ENCODE results near the gene ADAMTS18. TPM values are rescaled to one million over a fixed set of nuclear protein-coding genes. Genes with fewer than 3 reads are reported as not detected.

The ADAMTS18 gene
- total and polyA plus RNA-seq, 2 experiments from 2014 or later: 2.7 to 5.5 TPM

- Histone ChIP-seq H3K4me1 (ENCODE audit: insufficient read depth) (no peaks in the 10 kb centered on the region), H3K36me3 (replicated peaks; ENCODE audit: insufficient read depth, low read depth) (no peaks in the 10 kb centered on the region), H3K27ac (no peak overlapping the region), H2AFZ (no peak overlapping the region), H3K9me3 (ENCODE audit: low read depth) (no peaks in the 10 kb centered on the region), H3K4me2 (peak overlapping the region; percentile 29), H3K79me2 (no peaks in the 10 kb centered on the region), H3K9me2 (replicated peaks; ENCODE audit: insufficient read depth) (no peaks in the 10 kb centered on the region), H3K27me3 (peaks cover 70% of the 10 kb centered on the region), H4K20me1 (ENCODE audit: insufficient read depth, poor library complexity, severe bottlenecking) (no peaks in the 10 kb centered on the region), H3K4me3 (no peak overlapping the region)
- DNase-seq (ENCODE audit: low spot score): no peak
- TF ChIP-seq CTCF (IDR thresholded peaks at IDR 0.05; ENCODE audit: poor library complexity) (no peak), EZH2 (IDR thresholded peaks at IDR 0.05; ENCODE audit: borderline replicate concordance) (no peak), EZH2phosphoT487 (IDR thresholded peaks at IDR 0.05; ENCODE audit: low read depth, severe bottlenecking, unreplicated experiment) (no peak)
These were observed 2.6 kb downstream of the ADAMTS18 start for GRCh38 chr16:77432264-77432663.

GRCh38 chr16:77430787-77431585, 3.8 kb downstream of the ADAMTS18 start:
- H2AFZ ChIP-seq: no peak overlapping the region
- no peak overlapping the region for H3K27ac ChIP-seq
- 57% methylated on average over 17 of the region's 17 CpGs for WGBS (ENCODE audit: low lambda C conversion rate, missing lambda C conversion rate)
- H3K27me3 ChIP-seq: peaks cover 57% of the 10 kb centered on the region
- DNase-seq (ENCODE audit: low spot score): no peak
- TF ChIP-seq EZH2phosphoT487 (IDR thresholded peaks at IDR 0.05; ENCODE audit: low read depth, severe bottlenecking, unreplicated experiment): no peak
- no peak for TF ChIP-seq CTCF (IDR thresholded peaks at IDR 0.05; ENCODE audit: poor library complexity)
- TF ChIP-seq EZH2 (IDR thresholded peaks at IDR 0.05; ENCODE audit: borderline replicate concordance): no peak
- no peaks in the 10 kb centered on the region for H3K36me3 ChIP-seq (replicated peaks; ENCODE audit: insufficient read depth, low read depth)
- H3K4me3 ChIP-seq: no peak overlapping the region
- H3K9me3 ChIP-seq (ENCODE audit: low read depth): no peaks in the 10 kb centered on the region
- peak overlapping the region; percentile 29 for H3K4me2 ChIP-seq
- no peaks in the 10 kb centered on the region for H3K79me2 ChIP-seq
- no peaks in the 10 kb centered on the region for H3K9me2 ChIP-seq (replicated peaks; ENCODE audit: insufficient read depth)
- H3K4me1 ChIP-seq (ENCODE audit: insufficient read depth): no peaks in the 10 kb centered on the region
- no peaks in the 10 kb centered on the region for H4K20me1 ChIP-seq (ENCODE audit: insufficient read depth, poor library complexity, severe bottlenecking)

GRCh38 chr16:77430360-77430759, 4.5 kb downstream of the ADAMTS18 start:
- H3K4me1 ChIP-seq (ENCODE audit: insufficient read depth): no peaks in the 10 kb centered on the region
- no peaks in the 10 kb centered on the region for H3K9me3 ChIP-seq (ENCODE audit: low read depth)
- H2AFZ ChIP-seq: no peak overlapping the region
- H3K27me3 ChIP-seq: peaks cover 51% of the 10 kb centered on the region
- no peak overlapping the region for H3K4me2 ChIP-seq
- no peak for TF ChIP-seq EZH2 (IDR thresholded peaks at IDR 0.05; ENCODE audit: borderline replicate concordance)
- no peak overlapping the region for H3K4me3 ChIP-seq
- H3K27ac ChIP-seq: no peak overlapping the region
- H3K36me3 ChIP-seq (replicated peaks; ENCODE audit: insufficient read depth, low read depth): no peaks in the 10 kb centered on the region
- no peaks in the 10 kb centered on the region for H3K9me2 ChIP-seq (replicated peaks; ENCODE audit: insufficient read depth)
- 84% methylated on average over 4 of the region's 4 CpGs for WGBS (ENCODE audit: low lambda C conversion rate, missing lambda C conversion rate)
- no peaks in the 10 kb centered on the region for H4K20me1 ChIP-seq (ENCODE audit: insufficient read depth, poor library complexity, severe bottlenecking)
- H3K79me2 ChIP-seq: no peaks in the 10 kb centered on the region
- DNase-seq (ENCODE audit: low spot score): no peak

GRCh38 chr16:77424871-77425604, 9.8 kb downstream of the ADAMTS18 start:
- no peaks in the 10 kb centered on the region for H3K79me2 ChIP-seq
- H3K4me2 ChIP-seq: no peak overlapping the region
- no peaks in the 10 kb centered on the region for H3K27me3 ChIP-seq
- H3K27ac ChIP-seq: no peak overlapping the region
- no peak overlapping the region for H2AFZ ChIP-seq
- DNase-seq (ENCODE audit: low spot score): no peak
- no peaks in the 10 kb centered on the region for H3K9me2 ChIP-seq (replicated peaks; ENCODE audit: insufficient read depth)
- no peaks in the 10 kb centered on the region for H3K36me3 ChIP-seq (replicated peaks; ENCODE audit: insufficient read depth, low read depth)
- no peak overlapping the region for H3K4me3 ChIP-seq
- no peaks in the 10 kb centered on the region for H3K9me3 ChIP-seq (ENCODE audit: low read depth)
- no peaks in the 10 kb centered on the region for H4K20me1 ChIP-seq (ENCODE audit: insufficient read depth, poor library complexity, severe bottlenecking)
- no peaks in the 10 kb centered on the region for H3K4me1 ChIP-seq (ENCODE audit: insufficient read depth)
- TF ChIP-seq EZH2 (IDR thresholded peaks at IDR 0.05; ENCODE audit: borderline replicate concordance) (no peak), EZH2phosphoT487 (IDR thresholded peaks at IDR 0.05; ENCODE audit: low read depth, severe bottlenecking, unreplicated experiment) (no peak), CTCF (IDR thresholded peaks at IDR 0.05; ENCODE audit: poor library complexity) (no peak)
- WGBS (ENCODE audit: low lambda C conversion rate, missing lambda C conversion rate): 75% methylated on average over 10 of the region's 10 CpGs

Measured in hepatocyte (in vitro differentiated cells).